Karpas-422 (cell line): ENCODE results near the gene PAXX. TPM values are rescaled to one million over a fixed set of nuclear protein-coding genes. Genes with fewer than 3 reads are reported as not detected.

Experiments used
- DNase-seq: peaks from one replicate; pipeline ENCODE4 v3.0.0-alpha.2; 2015
- H2AFZ ChIP-seq: fragments of 200-600 bp; sonication (generic); 2 replicates; pipeline ENCODE4 v1.6.1; 2014; ENCODE audit warnings: antibody characterized with exemption, low read length, mixed read lengths
- H3K27ac ChIP-seq: fragments of 200-600 bp; sonication (generic); 2 replicates; pipeline ENCODE4 v1.5.1; 2014; ENCODE audit warnings: mild to moderate bottlenecking, low read length, moderate library complexity
- H3K27me3 ChIP-seq: fragments of 200-600 bp; sonication (generic); 2 replicates; pipeline ENCODE4 v1.6.1; 2014; ENCODE audit warnings: low read length, mixed read lengths
- H3K36me3 ChIP-seq: fragments of 200-600 bp; sonication (generic); 2 replicates; pipeline ENCODE4 v1.6.1; 2014; ENCODE audit warnings: low read length, mixed read lengths; ENCODE audit not compliant: insufficient read depth
- H3K4me1 ChIP-seq: fragments of 200-600 bp; sonication (generic); 2 replicates; pipeline ENCODE4 v1.6.1; 2014; ENCODE audit warnings: mild to moderate bottlenecking, low read length, mixed read lengths
- H3K4me2 ChIP-seq: fragments of 200-600 bp; sonication (generic); 2 replicates; pipeline ENCODE4 v1.6.1; 2014; ENCODE audit warnings: low read length, low read depth, mild to moderate bottlenecking; ENCODE audit not compliant: poor library complexity, severe bottlenecking
- H3K4me3 ChIP-seq: fragments of 200-600 bp; sonication (generic); 2 replicates; pipeline ENCODE4 v1.5.1; 2014; ENCODE audit warnings: mild to moderate bottlenecking, antibody characterized with exemption, low read length, mixed read lengths
- H3K79me2 ChIP-seq: fragments of 200-600 bp; sonication (generic); 2 replicates; pipeline ENCODE4 v1.6.1; 2014; ENCODE audit warnings: mild to moderate bottlenecking, low read length, mixed read lengths
- H3K9ac ChIP-seq: fragments of 200-600 bp; sonication (generic); 2 replicates; pipeline ENCODE4 v1.6.0; 2014; ENCODE audit warnings: low read length
- H3K9me2 ChIP-seq: fragments of 200-600 bp; sonication (generic), shearing (Covaris generic); replicated peaks from 2 replicates; pipeline ENCODE4 v1.6.0; 2014; ENCODE audit warnings: mild to moderate bottlenecking, low read length, moderate library complexity; ENCODE audit not compliant: insufficient read depth
- H3K9me3 ChIP-seq: fragments of 300-700, 200-600 bp; sonication (generic); 2 replicates; pipeline ENCODE4 v1.6.1; 2014; ENCODE audit warnings: low read length, mixed read lengths
- H4K20me1 ChIP-seq: fragments of 200-600 bp; sonication (generic); 2 replicates; pipeline ENCODE4 v1.6.1; 2014; ENCODE audit warnings: mild to moderate bottlenecking, antibody characterized with exemption, low read length, low read depth; ENCODE audit not compliant: insufficient read depth
- total RNA-seq: library from RNA; depleted of rRNA; stranded (reverse); fragments of >200 nt; shearing (Covaris generic); gene quantifications from 2 replicates; pipeline ENCODE4 v1.2.3, GENCODE V29; 2014; ENCODE audit warnings: low replicate concordance

The PAXX gene
- total RNA-seq, 1 experiment from 2014 or later, result 20.1 TPM

DNA sequence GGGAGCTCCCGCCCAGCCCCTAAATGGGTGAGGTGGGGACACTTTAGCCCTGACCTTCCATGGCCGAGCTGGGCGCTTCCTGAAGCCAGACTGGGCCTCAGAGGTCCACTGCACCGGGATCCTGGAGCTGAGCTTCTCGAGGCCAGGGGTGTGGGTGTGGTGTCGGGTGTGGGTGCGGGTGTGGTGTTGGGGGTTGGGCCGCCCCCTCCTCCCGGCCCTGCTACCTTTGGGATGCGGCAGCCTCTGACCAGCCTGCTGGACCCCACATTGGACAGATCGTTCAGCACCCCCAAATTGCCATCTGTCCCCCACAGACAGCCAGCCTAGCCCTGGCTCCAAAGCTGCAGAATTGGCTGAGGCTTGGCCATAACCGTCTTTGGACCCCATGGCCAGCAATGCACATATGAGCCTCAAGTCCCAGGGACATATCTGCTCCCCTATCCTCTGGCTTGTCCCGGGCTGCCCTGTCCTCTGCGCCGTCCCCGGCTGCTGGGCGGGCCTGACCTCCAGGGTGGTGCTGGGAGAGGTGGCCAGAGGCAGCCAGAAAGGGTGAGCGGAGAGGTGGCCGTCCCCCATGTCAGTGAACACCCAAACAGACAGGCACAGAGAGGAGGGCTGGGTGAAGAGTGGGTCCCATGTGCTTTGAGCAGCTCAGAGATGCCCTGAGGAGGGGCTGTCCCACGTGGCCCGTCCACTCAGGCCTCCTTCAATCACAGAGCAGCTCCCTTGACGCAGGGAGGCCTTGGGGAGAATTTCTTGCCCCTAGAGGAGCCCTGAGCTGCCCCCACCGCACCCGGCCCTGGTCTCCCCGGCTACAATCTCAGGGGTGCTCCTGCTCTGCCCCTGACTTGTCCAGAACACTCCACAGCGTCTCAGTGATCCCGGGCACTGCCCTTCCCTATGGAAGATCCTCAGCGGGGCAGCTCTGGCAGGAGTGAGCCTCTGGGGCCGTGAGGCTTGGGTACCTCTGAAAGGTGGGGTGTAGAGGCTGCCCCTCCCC, 18.3 kb upstream of the PAXX start:
- Histone ChIP-seq H3K9me3 (no peaks in the 10 kb centered on the region), H2AFZ (no peak overlapping the region), H4K20me1 (no peaks in the 10 kb centered on the region), H3K4me3 (no peak overlapping the region), H3K4me1 (peaks cover 3% of the 10 kb centered on the region; the same call in 1 of the 2 replicates), H3K9ac (no peak overlapping the region), H3K4me2 (no peak overlapping the region), H3K36me3 (no peaks in the 10 kb centered on the region), H3K27me3 (no peaks in the 10 kb centered on the region), H3K9me2 (no peaks in the 10 kb centered on the region), H3K79me2 (no peaks in the 10 kb centered on the region), H3K27ac (no peak overlapping the region)
- no peak for DNase-seq

DNA sequence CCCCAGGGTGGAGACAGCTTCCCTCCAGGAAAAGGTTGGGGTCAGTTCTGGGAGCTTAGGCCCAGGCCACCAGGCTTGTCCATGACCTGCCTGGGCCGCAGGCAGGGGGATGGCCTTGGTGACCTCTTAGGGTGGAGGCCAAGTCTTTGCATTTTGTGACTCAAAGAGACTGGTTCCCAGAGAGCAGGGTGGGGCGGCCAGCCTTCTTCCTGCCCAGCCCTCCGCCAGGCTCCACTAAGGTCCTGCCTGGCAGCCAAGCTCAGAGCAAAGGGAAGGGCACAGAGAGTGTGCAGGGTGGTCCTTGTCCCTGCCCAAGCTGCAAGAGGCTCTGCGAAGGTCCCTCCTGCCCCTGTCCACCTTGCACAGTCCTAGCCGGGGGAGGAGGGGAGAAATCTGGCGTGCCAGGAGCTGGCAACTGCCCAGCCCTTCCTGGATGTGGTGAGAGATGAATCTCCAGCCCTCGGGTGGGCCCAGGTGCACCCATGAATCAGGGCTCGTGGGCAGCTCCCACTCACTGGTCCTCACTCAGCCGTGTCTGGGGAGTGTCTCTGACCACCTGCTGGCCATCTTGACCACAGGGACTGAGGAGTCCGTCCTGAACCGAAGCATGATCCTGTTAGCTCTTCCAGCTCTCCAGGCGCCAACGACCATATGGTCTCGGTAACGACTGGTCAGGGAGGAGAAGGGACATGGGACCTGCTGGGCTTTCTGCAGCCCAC, 17.2 kb upstream of the PAXX start:
- H3K9me3 ChIP-seq, result no peaks in the 10 kb centered on the region
- H3K79me2 ChIP-seq, result no peaks in the 10 kb centered on the region
- H3K4me3 ChIP-seq, result no peak overlapping the region
- H3K4me1 ChIP-seq, result peaks cover 3% of the 10 kb centered on the region; the same call in 1 of the 2 replicates
- H4K20me1 ChIP-seq, result no peaks in the 10 kb centered on the region
- H3K9me2 ChIP-seq, result no peaks in the 10 kb centered on the region
- H3K36me3 ChIP-seq, result no peaks in the 10 kb centered on the region
- H2AFZ ChIP-seq, result no peak overlapping the region
- no peak for DNase-seq
- H3K27me3 ChIP-seq, result no peaks in the 10 kb centered on the region
- H3K27ac ChIP-seq, result no peak overlapping the region
- H3K9ac ChIP-seq, result no peak overlapping the region
- H3K4me2 ChIP-seq, result no peak overlapping the region

DNA sequence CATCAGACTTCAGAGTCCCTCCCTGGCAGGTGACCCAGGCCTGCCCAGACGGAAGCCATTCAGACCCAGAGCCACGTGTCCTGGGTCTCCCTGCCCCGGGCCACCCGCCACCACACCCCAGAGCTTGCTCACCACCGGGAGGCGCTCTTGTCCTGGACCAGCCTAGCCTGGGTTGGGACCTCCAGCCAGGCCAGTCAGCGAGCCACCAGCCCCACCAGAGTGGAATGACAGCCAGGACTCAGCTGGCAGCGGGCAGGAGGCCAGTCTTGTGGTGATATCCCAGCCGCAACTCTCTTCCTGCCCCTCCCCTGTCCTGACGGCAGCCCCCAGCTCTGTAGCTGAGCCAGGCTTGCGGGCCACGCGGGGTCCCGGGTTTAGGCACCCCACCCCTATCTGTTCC, 16.6 kb upstream of the PAXX start:
- no peaks in the 10 kb centered on the region for H4K20me1 ChIP-seq
- H3K27ac ChIP-seq, result no peak overlapping the region
- H3K9me3 ChIP-seq, result no peaks in the 10 kb centered on the region
- H3K79me2 ChIP-seq, result no peaks in the 10 kb centered on the region
- H3K9ac ChIP-seq, result no peak overlapping the region
- no peak overlapping the region for H3K4me3 ChIP-seq
- H2AFZ ChIP-seq, result no peak overlapping the region
- H3K4me1 ChIP-seq, result peaks cover under 1% of the 10 kb centered on the region; the same call in 1 of the 2 replicates
- H3K9me2 ChIP-seq, result no peaks in the 10 kb centered on the region
- DNase-seq, result peak; percentile 78
- H3K27me3 ChIP-seq, result no peaks in the 10 kb centered on the region
- no peaks in the 10 kb centered on the region for H3K36me3 ChIP-seq
- no peak overlapping the region for H3K4me2 ChIP-seq

DNA sequence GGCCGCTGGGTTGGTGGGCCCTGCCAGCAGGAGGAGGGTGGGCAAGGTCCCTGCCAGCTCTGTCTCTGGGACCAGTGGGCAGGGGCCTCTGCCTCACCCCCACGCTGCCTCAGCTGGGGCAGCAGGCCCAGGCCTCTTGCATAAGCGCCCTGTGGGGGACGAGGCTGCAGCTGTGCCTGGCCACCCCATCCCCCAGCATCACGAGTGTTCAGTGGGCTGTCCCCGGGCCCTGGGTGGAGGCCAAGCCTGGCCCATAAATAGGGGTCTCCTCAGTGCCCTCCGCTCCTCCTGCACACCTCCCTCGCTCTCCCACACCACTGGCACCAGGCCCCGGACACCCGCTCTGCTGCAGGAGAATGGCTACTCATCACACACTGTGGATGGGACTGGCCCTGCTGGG, 15.0 kb upstream of the PAXX start, which contains the start of gene PTGDS:
PTGDS (plus strand) TSS at position 282 of the 400 bp plus-strand sequence; CDS start at position 357, 75 bp downstream.
- H3K9ac ChIP-seq, result no peak within 1 kb of the TSS
- H3K9me3 ChIP-seq, result no peaks in the 10 kb centered on the region

DNA sequence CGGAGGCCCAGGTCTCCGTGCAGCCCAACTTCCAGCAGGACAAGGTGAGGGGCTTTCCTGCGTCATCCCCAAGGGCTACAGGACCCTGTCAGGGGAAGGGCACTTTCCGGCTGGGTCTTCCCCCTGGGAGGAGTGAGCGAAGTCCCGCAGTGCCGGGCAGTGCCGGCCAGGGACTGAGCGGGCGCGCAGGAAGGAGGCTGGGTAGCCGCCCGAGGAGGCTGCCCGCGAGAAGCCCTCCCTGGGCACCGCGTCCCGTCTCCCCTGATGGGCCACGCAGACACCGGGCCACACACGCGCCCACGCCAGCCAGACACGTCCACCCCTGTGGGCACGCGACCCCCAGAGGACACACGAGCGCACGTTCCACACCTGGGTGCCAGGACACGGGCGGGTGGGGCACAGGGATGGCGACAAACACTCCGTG, 14.6 kb upstream of the PAXX start:
- no peaks in the 10 kb centered on the region for H3K36me3 ChIP-seq
- no peak overlapping the region for H3K9ac ChIP-seq
- no peak overlapping the region for H3K27ac ChIP-seq
- no peaks in the 10 kb centered on the region for H4K20me1 ChIP-seq
- DNase-seq, result no peak
- H3K4me2 ChIP-seq, result no peak overlapping the region
- H3K4me1 ChIP-seq, result no peaks in the 10 kb centered on the region
- no peak overlapping the region for H3K4me3 ChIP-seq
- H3K27me3 ChIP-seq, result no peaks in the 10 kb centered on the region
- no peaks in the 10 kb centered on the region for H3K9me2 ChIP-seq
- H3K9me3 ChIP-seq, result no peaks in the 10 kb centered on the region
- H2AFZ ChIP-seq, result no peak overlapping the region
- H3K79me2 ChIP-seq, result no peaks in the 10 kb centered on the region

More for the DNA sequence above, 15.0 kb upstream of the PAXX start, which contains the start of gene PTGDS:
- Histone ChIP-seq H3K9me2 (no peaks in the 10 kb centered on the region), H3K27ac (no peak within 1 kb of the TSS), H3K36me3 (no peaks in the 10 kb centered on the region), H3K4me1 (no peaks in the 10 kb centered on the region), H3K79me2 (no peaks in the 10 kb centered on the region), H4K20me1 (no peaks in the 10 kb centered on the region), H2AFZ (no peak within 1 kb of the TSS), H3K4me2 (no peak within 1 kb of the TSS), H3K4me3 (no peak within 1 kb of the TSS), H3K27me3 (no peaks in the 10 kb centered on the region)
- DNase-seq, result no peak

DNA sequence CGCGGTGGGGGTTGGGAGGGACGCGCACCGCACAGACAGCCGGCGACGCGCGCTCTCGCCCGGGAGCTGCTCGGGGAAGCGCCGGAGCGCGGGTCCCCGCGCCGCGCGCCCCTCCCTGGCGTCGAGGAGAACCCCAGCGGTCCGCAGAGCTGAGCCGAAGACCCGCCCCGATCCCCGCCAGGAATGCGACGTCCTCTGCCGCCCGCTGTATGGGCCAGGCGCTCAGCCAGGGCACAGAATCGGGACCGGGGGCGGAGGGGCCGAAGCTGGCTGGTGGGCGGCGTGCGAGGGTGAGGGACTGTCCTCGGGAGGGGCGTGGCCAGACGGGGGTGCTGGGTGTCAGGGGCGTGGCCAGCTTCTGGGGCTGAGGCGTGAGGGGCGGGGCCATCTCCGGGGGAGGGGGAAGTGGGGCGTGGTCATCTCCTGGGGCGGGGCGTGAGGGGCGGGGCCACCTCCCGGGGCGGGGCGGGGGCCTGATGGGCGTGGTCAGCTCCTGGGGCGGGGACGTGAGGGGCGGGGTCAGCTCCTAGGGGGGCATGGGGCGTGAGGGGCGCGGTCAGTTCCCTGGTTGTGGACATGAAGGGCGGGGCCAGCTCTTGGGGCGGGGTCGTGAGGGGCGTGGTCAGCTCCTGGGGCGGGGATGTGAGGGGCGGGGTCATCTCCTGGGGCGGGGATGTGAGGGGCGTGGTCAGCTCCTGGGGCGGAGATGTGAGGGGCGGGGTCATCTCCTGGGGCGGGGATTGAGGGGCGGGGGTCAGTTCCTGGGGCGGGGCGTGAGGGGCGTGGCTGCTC, 14.0 kb upstream of the PAXX start:
- peak; percentile 70 for DNase-seq
- Histone ChIP-seq H3K4me1 (no peaks in the 10 kb centered on the region), H3K36me3 (no peaks in the 10 kb centered on the region), H2AFZ (no peak overlapping the region), H3K9ac (no peak overlapping the region), H3K4me3 (no peak overlapping the region), H4K20me1 (no peaks in the 10 kb centered on the region), H3K27me3 (no peaks in the 10 kb centered on the region), H3K79me2 (no peaks in the 10 kb centered on the region), H3K27ac (no peak overlapping the region), H3K9me3 (no peaks in the 10 kb centered on the region), H3K9me2 (no peaks in the 10 kb centered on the region), H3K4me2 (no peak overlapping the region)

DNA sequence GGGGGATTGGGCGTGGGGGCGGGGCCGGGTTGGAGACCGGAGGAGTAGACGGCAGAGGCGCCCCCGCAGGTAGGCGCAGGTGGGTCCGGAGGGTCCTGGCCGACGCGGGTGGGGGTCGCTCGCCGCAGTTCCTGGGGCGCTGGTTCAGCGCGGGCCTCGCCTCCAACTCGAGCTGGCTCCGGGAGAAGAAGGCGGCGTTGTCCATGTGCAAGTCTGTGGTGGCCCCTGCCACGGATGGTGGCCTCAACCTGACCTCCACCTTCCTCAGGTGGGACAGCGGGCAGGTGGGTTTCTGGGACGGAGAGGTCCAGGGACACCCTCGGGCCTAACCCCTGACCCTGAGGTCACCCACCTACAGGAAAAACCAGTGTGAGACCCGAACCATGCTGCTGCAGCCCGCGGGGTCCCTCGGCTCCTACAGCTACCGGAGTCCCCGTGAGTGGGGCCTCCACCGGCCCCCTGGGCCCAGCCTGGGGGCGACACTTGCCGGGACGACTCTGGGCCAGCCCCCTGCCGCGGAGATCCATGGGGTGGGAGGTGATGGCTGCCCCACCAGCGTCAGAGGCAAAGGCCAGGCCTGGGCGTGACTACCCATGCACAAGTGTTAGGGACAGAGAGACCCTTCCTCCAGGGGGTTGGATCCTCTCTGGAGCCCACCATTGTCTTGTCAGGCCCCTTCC, 13.2 kb upstream of the PAXX start:
- H3K36me3 ChIP-seq, result no peaks in the 10 kb centered on the region
- no peak for DNase-seq
- H3K4me1 ChIP-seq, result no peaks in the 10 kb centered on the region
- H4K20me1 ChIP-seq, result no peaks in the 10 kb centered on the region
- no peak overlapping the region for H3K9ac ChIP-seq
- H3K4me2 ChIP-seq, result no peak overlapping the region
- H3K9me2 ChIP-seq, result no peaks in the 10 kb centered on the region
- H3K4me3 ChIP-seq, result no peak overlapping the region
- H3K27ac ChIP-seq, result no peak overlapping the region
- H3K79me2 ChIP-seq, result no peaks in the 10 kb centered on the region
- H2AFZ ChIP-seq, result no peak overlapping the region
- no peaks in the 10 kb centered on the region for H3K27me3 ChIP-seq
- no peaks in the 10 kb centered on the region for H3K9me3 ChIP-seq
